SK-N-MC (cell line): ENCODE results near the gene PLA2G4D.

ENCODE experiments used
- FOXP2 ChIP-seq: optimal IDR thresholded peaks from 2 replicates; pipeline ENCODE3; 2011; ENCODE audit warnings: mild to moderate bottlenecking, moderate library complexity; ENCODE audit not compliant: insufficient read depth; ENCODE audit errors: extremely low read length, control extremely low read depth
- POLR2AphosphoS5 ChIP-seq: IDR thresholded peaks from 2 replicates; pipeline ENCODE4 v1.6.1; 2012; ENCODE audit warnings: mild to moderate bottlenecking, low read depth, low read length, borderline replicate concordance

DNA sequence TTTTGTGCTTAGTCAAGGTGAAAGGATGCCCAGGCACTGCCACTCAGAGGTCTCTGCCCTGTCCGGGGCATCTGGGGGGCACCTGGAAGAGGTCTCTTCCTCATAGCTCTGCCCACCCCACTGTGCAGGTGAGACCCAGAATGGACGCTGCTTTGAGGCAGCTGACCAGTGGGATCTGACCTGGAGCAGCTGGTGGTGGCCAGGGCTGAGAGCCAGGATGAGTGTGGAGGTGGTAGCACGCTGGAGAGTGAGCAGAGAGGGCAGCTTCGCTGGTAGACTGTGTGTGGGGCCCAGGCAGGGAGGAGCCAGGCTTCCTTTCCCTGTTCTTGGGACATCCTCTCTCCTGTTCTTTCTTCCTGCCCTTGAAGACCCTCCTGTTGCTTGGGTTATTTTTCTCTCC, 41.4 kb downstream of the PLA2G4D start:
- TF ChIP-seq POLR2AphosphoS5: no peak
- TF ChIP-seq FOXP2: no peak
